B cell (primary cell): ENCODE measurements around the gene AFF3. TPM values are rescaled to one million over a fixed set of nuclear protein-coding genes. Genes with fewer than 3 reads are reported as not detected.

Source experiments
- ATAC-seq: fragments of 200-7000 bp; cut with Tn5 transposase; one replicate; pipeline ENCODE4 v1.10.0; 2021; ENCODE audit warnings: low read depth, mild to moderate bottlenecking, moderate number of reproducible peaks, moderate library complexity
- CTCF ChIA-PET: fragments of 350-600 bp; sonication (Branson Sonifier 250); formaldehyde crosslinking; loops from one replicate; lab custom pipeline; 2021; ENCODE audit warnings: antibody characterized with exemption, inconsistent platforms; lab: Charles Lee
- POLR2A ChIA-PET: fragments of 350-600 bp; sonication (Branson Sonifier 250); formaldehyde crosslinking; loops from one replicate; lab custom pipeline; 2021; ENCODE audit warnings: antibody characterized with exemption; lab: Charles Lee
- DNase-seq: peaks from one replicate; pipeline ENCODE4 v3.0.0; 2013
- H2AFZ ChIP-seq: 2 replicates; pipeline ENCODE4 v1.6.1; 2012; ENCODE audit warnings: mild to moderate bottlenecking, low read depth, low read length; ENCODE audit not compliant: insufficient read depth, poor library complexity, severe bottlenecking
- H3K27ac ChIP-seq, 2 donors: 1 replicate in 1 of 2; 2 replicates in 1 of 2; pipeline ENCODE4 v1.5.1; 2012 to 2013; ENCODE audit warnings: low read length in 2 of 2, mild to moderate bottlenecking in 2 of 2, moderate library complexity in 1 of 2
- H3K27me3 ChIP-seq, 4 experiments: fragments of 200-600 bp in 1 of 4; sonication (generic) in 1 of 4; replicated peaks in 1 of 4; 1 replicate in 2 of 4; 2 replicates in 2 of 4; pipeline versions ENCODE4 v1.6.1 to v1.7.0; 2013 to 2016; ENCODE audit warnings: low read length in 3 of 4, mild to moderate bottlenecking in 2 of 4, mixed read lengths in 1 of 4, moderate library complexity in 1 of 4; ENCODE audit not compliant: insufficient read depth in 4 of 4, control insufficient read depth in 3 of 4; ENCODE audit errors: control extremely low read depth in 1 of 4
- H3K36me3 ChIP-seq, 2 experiments: replicated peaks in 1 of 2; 1 replicate in 1 of 2; 2 replicates in 1 of 2; pipeline versions ENCODE4 v1.6.1 to v1.7.1; 2013; ENCODE audit warnings: low read length in 1 of 2; ENCODE audit not compliant: insufficient read depth in 2 of 2, control insufficient read depth in 1 of 2; ENCODE audit errors: control extremely low read depth in 1 of 2, extremely low read depth in 1 of 2
- H3K4me1 ChIP-seq, 2 donors: fragments of 200-600 bp in 1 of 2; sonication (generic) in 1 of 2; 1 replicate in 1 of 2; 2 replicates in 1 of 2; pipeline versions ENCODE4 v1.5.1 to v1.6.1; 2013 to 2017; ENCODE audit warnings: low read length in 2 of 2; ENCODE audit not compliant: control insufficient read depth in 2 of 2, insufficient read depth in 2 of 2
- H3K4me2 ChIP-seq: replicated peaks from 2 replicates; pipeline ENCODE3; 2012; ENCODE audit warnings: mild to moderate bottlenecking, low read depth, low read length; ENCODE audit not compliant: poor library complexity, severe bottlenecking
- H3K4me3 ChIP-seq, 5 experiments: fragments of 200-600 bp in 1 of 5; sonication (generic) in 1 of 5; 1 replicate in 3 of 5; 2 replicates in 2 of 5; pipeline versions ENCODE4 v1.5.1 to v1.7.0; 2011 to 2016; ENCODE audit warnings: low read length in 4 of 5, mild to moderate bottlenecking in 4 of 5, low read depth in 2 of 5, control low read depth in 1 of 5, moderate library complexity in 1 of 5; ENCODE audit not compliant: insufficient read depth in 1 of 5; ENCODE audit errors: control extremely low read depth in 1 of 5, extremely low read depth in 1 of 5
- H3K79me2 ChIP-seq: fragments of 200-600 bp; sonication (generic); one replicate; pipeline ENCODE4 v1.6.0; 2016; ENCODE audit warnings: low read length; ENCODE audit not compliant: control insufficient read depth, insufficient read depth
- H3K9ac ChIP-seq: fragments of 200-600 bp; sonication (generic); 2 replicates; pipeline ENCODE4 v1.6.1; 2017; ENCODE audit warnings: mild to moderate bottlenecking, low read length, moderate library complexity
- H3K9me3 ChIP-seq, 3 donors: one replicate each; pipeline versions ENCODE4 v1.6.1 to v1.7.1; 2013; ENCODE audit warnings: low read length in 2 of 3; ENCODE audit not compliant: control insufficient read depth in 2 of 3, insufficient read depth in 1 of 3; ENCODE audit errors: control extremely low read depth in 1 of 3
- H4K20me1 ChIP-seq: 2 replicates; pipeline ENCODE4 v1.6.0; 2012; ENCODE audit warnings: mild to moderate bottlenecking, low read length; ENCODE audit not compliant: insufficient read depth, control insufficient read depth, poor library complexity, severe bottlenecking
- H3K27ac Mint-ChIP-seq: one replicate; pipeline ENCODE4 v1.8.0; 2021; ENCODE audit warnings: mixed read lengths
- H3K27me3 Mint-ChIP-seq: one replicate; pipeline ENCODE4 v1.8.0; 2021; ENCODE audit warnings: mixed read lengths
- H3K4me1 Mint-ChIP-seq: one replicate; pipeline ENCODE4 v1.8.0; 2021; ENCODE audit warnings: mixed read lengths
- H3K4me3 Mint-ChIP-seq: one replicate; pipeline ENCODE4 v1.8.0; 2021; ENCODE audit warnings: mixed read lengths
- H3K9me3 Mint-ChIP-seq: one replicate; pipeline ENCODE4 v1.8.0; 2022; ENCODE audit warnings: mixed read lengths; ENCODE audit not compliant: insufficient read depth
- CTCF ChIP-seq: fragments of 200-600 bp; IDR thresholded peaks from one replicate; pipeline ENCODE4 v1.8.0; 2022; ENCODE audit warnings: antibody characterized with exemption, mild to moderate bottlenecking
- EZH2 ChIP-seq: IDR thresholded peaks from 2 replicates; pipeline ENCODE4 v1.6.1; 2012; ENCODE audit warnings: borderline replicate concordance, low read depth, mild to moderate bottlenecking, moderate library complexity, low read length; ENCODE audit not compliant: insufficient read depth, poor library complexity, severe bottlenecking
- WGBS: methylation state at CpG from one replicate; pipeline ENCODE4 v1.1.5; 2013; ENCODE audit warnings: missing lambda C conversion rate; ENCODE audit not compliant: insufficient coverage; 5-methylcytosine and 5-hydroxymethylcytosine counted together
- intact Hi-C: fragments of 100-400 bp; cut with micrococcal nuclease; formaldehyde crosslinking; loops from one replicate; pipeline ENCODE4 v1.10.0; 2022
- polyA plus RNA-seq: library from polyadenylated mRNA; depleted of rRNA; stranded (reverse); fragments of >200 nt; gene quantifications from 2 replicates; pipeline ENCODE4 v1.2.3, GENCODE V29; 2012
- total RNA-seq, 2 donors: library from RNA; stranded (reverse); fragments of 120-200 nt in 1 of 2; gene quantifications; 1 replicate in 1 of 2; 2 replicates in 1 of 2; pipeline versions ENCODE4 v1.2.3 to v1.2.4, GENCODE V29; 2013 to 2022

The AFF3 gene
- total and polyA plus RNA-seq, 2 donors (not counting 1 experiment from before 2014, with no cell fraction given), result 117 to 830 TPM

DNA sequence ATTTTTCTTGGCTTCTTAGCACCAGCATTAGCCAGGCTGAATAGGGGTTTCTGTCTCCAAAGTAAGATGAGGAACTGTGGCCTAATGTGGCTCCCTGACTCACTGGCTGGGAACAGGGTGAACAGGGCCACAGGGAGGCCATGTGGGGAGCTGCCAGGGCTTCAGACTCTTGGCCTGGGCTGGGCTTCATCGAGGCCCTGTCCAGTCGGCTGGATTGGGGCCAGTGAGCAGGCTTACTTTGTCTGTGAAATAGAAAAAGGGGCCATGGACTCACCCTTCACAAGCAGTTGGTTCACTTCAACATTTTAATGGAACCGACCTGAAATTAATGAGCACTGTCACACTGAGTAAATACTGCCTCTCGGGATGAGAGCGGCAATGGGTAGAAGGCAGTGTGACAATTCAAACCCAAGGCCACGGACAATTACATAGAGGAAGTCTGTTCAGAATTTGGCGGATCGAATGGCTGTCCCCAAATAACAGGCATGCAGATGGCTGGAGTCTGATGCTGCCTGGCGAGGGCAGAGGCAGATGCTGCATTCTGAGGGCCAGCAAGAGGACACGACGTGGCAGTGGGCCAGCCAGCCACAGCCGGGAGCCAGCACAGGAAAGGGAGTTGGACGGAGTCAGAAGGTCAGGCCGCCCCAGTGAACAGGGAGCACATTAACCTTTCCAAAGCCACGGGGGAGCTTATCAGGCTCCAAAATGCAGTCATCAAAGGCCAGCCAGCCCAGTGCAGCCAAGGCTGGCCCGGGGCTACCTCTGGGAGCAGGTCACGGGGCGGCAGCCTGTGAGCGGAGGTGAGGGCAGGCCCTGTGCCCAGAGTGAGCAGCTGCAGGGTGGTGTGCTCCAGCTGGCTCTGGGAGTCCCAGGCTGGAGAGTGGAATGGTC is 506.0 kb downstream of the AFF3 start:
- H3K4me1 ChIP-seq, result peaks cover 40 to 46% of the 10 kb centered on the region in 2 donors
- peaks cover 66% of the 10 kb centered on the region for H4K20me1 ChIP-seq
- Mint-ChIP-seq H3K4me3 (no peak overlapping the region), H3K4me1 (peaks cover 66% of the 10 kb centered on the region), H3K9me3 (no peaks in the 10 kb centered on the region), H3K27ac (peak overlapping the region; percentile 81), H3K27me3 (no peaks in the 10 kb centered on the region)
- CTCF ChIA-PET, result no interaction called here
- H3K9ac ChIP-seq, result no peak overlapping the region
- ATAC-seq (no peak), DNase-seq (no peak)
- peaks cover 45% of the 10 kb centered on the region for H3K79me2 ChIP-seq
- no peak overlapping the region for H2AFZ ChIP-seq
- TF ChIP-seq CTCF (no peak), EZH2 (no peak)
- peak overlapping the region in 1 of 2 donors; percentile 69 for H3K27ac ChIP-seq
- H3K4me2 ChIP-seq, result peak overlapping the region; percentile 64
- H3K9me3 ChIP-seq, result peaks cover 0 to 30% (median 9%) of the 10 kb centered on the region in 3 donors
- peaks cover 0 to 22% of the 10 kb centered on the region in 2 experiments for H3K36me3 ChIP-seq
- no peak overlapping the region for H3K4me3 ChIP-seq
- POLR2A ChIA-PET, result no interaction called here
- 98% methylated on average over 17 of the region's 19 CpGs for WGBS
- intact Hi-C loops, result no loop called here
- no peaks in the 10 kb centered on the region for H3K27me3 ChIP-seq

- Histone ChIP-seq H3K79me2 (peaks cover 45% of the 10 kb centered on the region), H3K27me3 (no peaks in the 10 kb centered on the region), H2AFZ (no peak overlapping the region), H3K4me3 (no peak overlapping the region), H3K36me3 (peaks cover 1 to 27% of the 10 kb centered on the region in 2 experiments), H4K20me1 (peaks cover 70% of the 10 kb centered on the region), H3K4me1 (peaks cover 38 to 41% of the 10 kb centered on the region in 2 donors), H3K9ac (no peak overlapping the region), H3K27ac (no peak overlapping the region), H3K4me2 (no peak overlapping the region), H3K9me3 (peaks cover 0 to 30% (median 9%) of the 10 kb centered on the region in 3 donors)
- WGBS, result 100% methylated on average over 2 of the region's 4 CpGs
- intact Hi-C loops, result no loop called here
- Mint-ChIP-seq H3K4me1 (peaks cover 61% of the 10 kb centered on the region), H3K4me3 (no peak overlapping the region), H3K27me3 (no peaks in the 10 kb centered on the region), H3K27ac (peak overlapping the region; percentile 71), H3K9me3 (no peaks in the 10 kb centered on the region)
- DNase-seq (no peak), ATAC-seq (no peak)
- POLR2A ChIA-PET, result no interaction called here
- CTCF ChIA-PET, result no interaction called here
- TF ChIP-seq CTCF (no peak), EZH2 (no peak)
These were observed 506.7 kb downstream of the AFF3 start for GRCh38 chr2:99635710-99636109.
